ENCODE results near the gene FEM1C. TPM values are rescaled to one million over a fixed set of nuclear protein-coding genes. Genes with fewer than 3 reads are reported as not detected.

FEM1C gene
- polyA plus RNA-seq, 1 experiment, result 4.5 TPM

DNA sequence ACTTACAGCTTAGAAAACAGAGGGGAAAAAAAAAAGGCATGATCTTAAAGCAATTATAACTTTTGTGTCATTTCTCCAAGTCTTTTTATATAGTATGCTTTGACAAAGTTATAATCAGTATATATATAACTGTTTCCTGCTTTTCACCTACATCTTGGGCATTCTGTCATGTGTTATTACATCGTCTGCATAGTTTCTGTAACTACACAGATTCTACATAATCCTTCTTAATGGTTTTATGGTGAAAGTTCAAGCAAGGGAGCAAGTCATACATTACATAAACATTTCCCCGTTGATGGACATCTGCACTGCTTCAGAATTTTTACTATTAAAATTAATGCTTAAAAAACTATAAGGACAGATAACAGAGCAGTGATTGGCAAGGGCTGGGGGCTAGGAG, 12.1 kb downstream of the FEM1C start:
- Histone ChIP-seq H3K27me3 (ENCODE audit: control insufficient read depth, insufficient read depth, low read length) (no peaks in the 10 kb centered on the region), H3K36me3 (ENCODE audit: control insufficient read depth, insufficient read depth, low read length) (no peaks in the 10 kb centered on the region), H3K4me3 (ENCODE audit: low read depth, low read length) (no peak overlapping the region)
- ChIA-PET CTCF (no interaction called here), POLR2A (no interaction called here)
- no peak for TF ChIP-seq CTCF (IDR thresholded peaks at IDR 0.05; ENCODE audit: insufficient read depth, low read depth, low read length)
- no peak for DNase-seq (ENCODE audit: low read depth)

DNA sequence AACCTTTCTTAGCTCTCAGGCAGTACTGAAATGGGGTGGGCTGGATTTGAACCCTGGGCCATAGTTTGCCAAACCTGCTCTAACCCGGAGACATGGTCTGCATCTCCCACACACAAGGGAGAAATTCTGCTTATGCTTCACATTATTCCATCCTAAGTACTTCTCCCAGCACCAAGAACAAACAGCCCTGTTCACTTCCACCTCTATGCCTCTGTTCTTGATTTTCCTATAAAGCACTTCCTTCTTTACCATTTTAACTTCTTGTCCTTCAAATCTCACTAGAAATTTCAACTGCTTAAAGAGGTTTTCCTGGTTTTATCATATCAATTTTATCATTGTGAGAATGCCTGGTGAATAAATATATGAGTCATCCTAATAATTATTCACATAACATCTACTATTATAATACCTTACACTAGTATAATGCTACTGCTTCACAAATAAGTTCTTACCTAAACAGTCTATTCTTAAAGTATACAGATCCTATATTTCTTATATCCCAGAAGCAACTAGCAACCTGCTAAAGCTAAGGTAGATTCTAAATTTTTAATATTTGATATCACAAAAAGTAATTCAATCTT, 12.7 kb downstream of the FEM1C start:
- DNase-seq (ENCODE audit: low read depth), result no peak
- Histone ChIP-seq H3K4me3 (ENCODE audit: low read depth, low read length) (no peak overlapping the region), H3K36me3 (ENCODE audit: control insufficient read depth, insufficient read depth, low read length) (no peaks in the 10 kb centered on the region), H3K27me3 (ENCODE audit: control insufficient read depth, insufficient read depth, low read length) (no peaks in the 10 kb centered on the region)
- ChIA-PET CTCF (no interaction called here), POLR2A (no interaction called here)
- no peak for TF ChIP-seq CTCF (IDR thresholded peaks at IDR 0.05; ENCODE audit: insufficient read depth, low read depth, low read length)

GRCh38 chr5:115531380-115531779, 13.2 kb downstream of the FEM1C start:
- CTCF ChIA-PET, result no interaction called here
- POLR2A ChIA-PET, result no interaction called here
- Histone ChIP-seq H3K36me3 (ENCODE audit: control insufficient read depth, insufficient read depth, low read length) (no peaks in the 10 kb centered on the region), H3K4me3 (ENCODE audit: low read depth, low read length) (no peak overlapping the region), H3K27me3 (ENCODE audit: control insufficient read depth, insufficient read depth, low read length) (no peaks in the 10 kb centered on the region)
- no peak for TF ChIP-seq CTCF (IDR thresholded peaks at IDR 0.05; ENCODE audit: insufficient read depth, low read depth, low read length)
- no peak for DNase-seq (ENCODE audit: low read depth)

DNA sequence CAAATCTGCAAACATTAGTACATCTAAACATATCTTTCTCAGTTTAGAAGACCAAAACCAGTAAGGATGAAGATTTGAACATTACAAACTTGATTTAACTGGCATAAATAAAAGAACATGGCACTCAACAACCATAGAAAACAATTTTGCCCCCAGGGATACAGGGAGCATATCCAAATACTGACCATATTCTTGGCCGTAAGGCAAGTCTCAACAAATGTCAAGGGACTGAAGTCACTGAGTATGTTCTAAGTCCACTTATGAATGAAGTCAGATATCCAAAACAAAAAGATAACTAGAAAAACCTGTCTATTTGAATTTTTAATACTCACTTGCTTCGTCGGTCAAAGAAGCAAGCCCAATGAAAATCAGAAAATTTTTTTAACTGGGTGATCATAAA, 14.1 kb downstream of the FEM1C start:
- POLR2A ChIA-PET, result no interaction called here
- no peak for DNase-seq (ENCODE audit: low read depth)

DNA sequence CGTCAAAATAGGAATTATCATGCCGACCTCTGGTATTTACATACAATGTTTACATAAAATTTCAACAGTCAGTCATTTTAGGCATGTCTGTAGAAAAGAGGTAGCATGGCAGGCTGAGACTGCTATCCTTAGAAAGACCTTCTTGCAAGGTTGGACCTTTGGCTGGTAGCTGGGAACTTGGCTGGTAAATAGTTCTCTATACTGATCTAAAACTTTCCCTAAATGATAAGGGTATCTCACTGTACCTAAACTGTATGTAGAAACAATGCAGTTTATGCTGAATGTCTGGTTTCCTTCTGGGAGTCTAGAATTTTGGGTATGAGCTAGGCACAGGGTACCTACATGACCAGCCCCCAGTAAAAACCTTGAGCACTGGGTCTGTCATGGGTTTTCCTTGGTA, 18.0 kb downstream of the FEM1C start:
- CTCF ChIA-PET, result interaction anchor here (2.4 kb wide), 1 partner anchor 12 kb away, joined by 15 read pairs; no protein-coding TSS in a partner anchor
- no peak for DNase-seq (ENCODE audit: low read depth)
- Histone ChIP-seq H3K36me3 (ENCODE audit: control insufficient read depth, insufficient read depth, low read length) (peaks cover 5% of the 10 kb centered on the region), H3K4me3 (ENCODE audit: low read depth, low read length) (no peak overlapping the region), H3K27me3 (ENCODE audit: control insufficient read depth, insufficient read depth, low read length) (no peaks in the 10 kb centered on the region)
- POLR2A ChIA-PET, result no interaction called here
- no peak for TF ChIP-seq CTCF (IDR thresholded peaks at IDR 0.05; ENCODE audit: insufficient read depth, low read depth, low read length)

More for the DNA sequence above, 14.1 kb downstream of the FEM1C start:
- H3K27me3 ChIP-seq (ENCODE audit: control insufficient read depth, insufficient read depth, low read length), result no peaks in the 10 kb centered on the region
- no peak for TF ChIP-seq CTCF (IDR thresholded peaks at IDR 0.05; ENCODE audit: insufficient read depth, low read depth, low read length)
- no peaks in the 10 kb centered on the region for H3K36me3 ChIP-seq (ENCODE audit: control insufficient read depth, insufficient read depth, low read length)
- CTCF ChIA-PET, result no interaction called here
- H3K4me3 ChIP-seq (ENCODE audit: low read depth, low read length), result no peak overlapping the region
